HCT116 (cell line): ENCODE results near the gene GRM8. TPM values are rescaled to one million over a fixed set of nuclear protein-coding genes. Genes with fewer than 3 reads are reported as not detected.

Source experiments
- ATAC-seq: fragments of 200-7000 bp; cut with Tn5 transposase; 2 replicates; pipeline ENCODE4 v1.9.1; 2020; ENCODE audit warnings: mild to moderate bottlenecking, moderate library complexity
- BruUV-seq: library from RNA; stranded (reverse); fragments of 400-500 nt; replicated peaks from 2 replicates; lab custom pipeline; 2021; lab: Mats Ljungman, UMichigan
- CTCF ChIA-PET: fragments of 300-600 bp; sonication (Branson Sonifier 250); formaldehyde crosslinking; loops from one replicate; lab custom pipeline; 2021; ENCODE audit warnings: antibody characterized with exemption; lab: Charles Lee
- POLR2A ChIA-PET: fragments of 300-600, 350-600 bp; sonication (Branson Sonifier 250); formaldehyde crosslinking; loops from one replicate; lab custom pipeline; 2021; ENCODE audit warnings: antibody characterized with exemption; lab: Charles Lee
- RAD21 ChIA-PET, 2 experiments: fragments of 300-600 bp; sonication (Branson Sonifier 250); formaldehyde crosslinking; loops; one replicate each; lab custom pipeline; 2023; ENCODE audit warnings: low total read pairs in 2 of 2; ENCODE audit not compliant: uncharacterized antibody in 2 of 2, unreplicated experiment in 2 of 2, low non-redundant PET in 1 of 2; lab: Charles Lee
- DNase-seq: peaks from one replicate; pipeline ENCODE4 v3.0.0-alpha.2; 2010; ENCODE audit warnings: low read depth, low spot score
- H2AFZ ChIP-seq: fragments of 200-600 bp; shearing (Covaris generic), sonication (generic); 2 replicates; pipeline ENCODE4 v1.6.1; 2017; ENCODE audit warnings: low read depth, mixed run types, mixed read lengths, antibody characterized with exemption, low read length; ENCODE audit not compliant: poor library complexity, severe bottlenecking
- H3K27ac ChIP-seq: 2 replicates; pipeline ENCODE4 v1.5.1; 2012; ENCODE audit warnings: low read depth, low read length
- H3K27me3 ChIP-seq: fragments of 200-600 bp; sonication (generic); 2 replicates; pipeline ENCODE4 v1.6.1; 2016; ENCODE audit warnings: mixed run types, low read length, mixed read lengths; ENCODE audit not compliant: insufficient read depth
- H3K36me3 ChIP-seq, 2 experiments: fragments of 200-500 bp in 1 of 2; fragments of 200-600 bp in 1 of 2; sonication (Bioruptor generic) in 1 of 2; sonication (generic) in 1 of 2; 2 replicates each; pipeline versions ENCODE4 v1.5.1 to v1.6.1; 2014 to 2016; ENCODE audit warnings: low read length in 2 of 2, inconsistent platforms in 1 of 2, mixed read lengths in 1 of 2, mixed run types in 1 of 2; ENCODE audit not compliant: insufficient read depth in 2 of 2, control insufficient read depth in 1 of 2
- H3K4me1 ChIP-seq, 2 experiments: fragments of 200-600 bp in 1 of 2; sonication (generic) in 1 of 2; 2 replicates each; pipeline versions ENCODE4 v1.5.1 to v1.6.1; 2012 to 2017; ENCODE audit warnings: low read length in 2 of 2, inconsistent platforms in 1 of 2, mild to moderate bottlenecking in 1 of 2, mixed read lengths in 1 of 2, mixed run types in 1 of 2, moderate library complexity in 1 of 2; ENCODE audit not compliant: insufficient read depth in 2 of 2, control insufficient read depth in 1 of 2
- H3K4me2 ChIP-seq: fragments of 200-600 bp; sonication (generic); 2 replicates; pipeline ENCODE4 v1.6.1; 2017; ENCODE audit warnings: mixed run types, low read length, mixed read lengths
- H3K4me3 ChIP-seq, 2 experiments: fragments of 200-600 bp in 1 of 2; sonication (generic) in 1 of 2; replicated peaks in 1 of 2; 2 replicates each; pipeline ENCODE4 v1.5.1; 2011 to 2016; ENCODE audit warnings: low read length in 2 of 2, control low read depth in 1 of 2, low read depth in 1 of 2, mild to moderate bottlenecking in 1 of 2, mixed read lengths in 1 of 2, mixed run types in 1 of 2
- H3K79me2 ChIP-seq: fragments of 200-600 bp; sonication (generic); 2 replicates; pipeline ENCODE4 v1.6.1; 2017; ENCODE audit warnings: mild to moderate bottlenecking, mixed run types, low read length, moderate library complexity, mixed read lengths; ENCODE audit not compliant: insufficient read depth
- H3K9ac ChIP-seq: fragments of 200-600 bp; sonication (generic); 2 replicates; pipeline ENCODE4 v1.6.1; 2016; ENCODE audit warnings: low read length, mixed read lengths
- H3K9me2 ChIP-seq: fragments of 200-600 bp; sonication (generic), shearing (Covaris generic); 2 replicates; pipeline ENCODE4 v1.6.1; 2017; ENCODE audit warnings: mixed run types, mild to moderate bottlenecking, moderate library complexity; ENCODE audit not compliant: insufficient read depth
- H3K9me3 ChIP-seq, 2 experiments: fragments of 200-500 bp in 1 of 2; fragments of 200-600 bp in 1 of 2; sonication (Bioruptor generic) in 1 of 2; sonication (generic) in 1 of 2; 2 replicates each; pipeline ENCODE4 v1.6.1; 2014 to 2017; ENCODE audit warnings: low read length in 2 of 2, mixed read lengths in 2 of 2, inconsistent platforms in 1 of 2, low read depth in 1 of 2, mild to moderate bottlenecking in 1 of 2, mixed run types in 1 of 2, moderate library complexity in 1 of 2; ENCODE audit not compliant: control insufficient read depth in 1 of 2, insufficient read depth in 1 of 2
- H4K20me1 ChIP-seq: fragments of 200-600 bp; sonication (generic), shearing (Covaris generic); 2 replicates; pipeline ENCODE4 v1.6.1; 2017; ENCODE audit warnings: mixed run types, mild to moderate bottlenecking, moderate library complexity; ENCODE audit not compliant: insufficient read depth
- ATF3 ChIP-seq: IDR thresholded peaks from 2 replicates; pipeline ENCODE4 v1.6.1; 2012
- CBX3 ChIP-seq: IDR thresholded peaks from 2 replicates; pipeline ENCODE4 v1.6.1; 2012; ENCODE audit warnings: low read depth
- CEBPB ChIP-seq: IDR thresholded peaks from 2 replicates; pipeline ENCODE4 v1.6.1; 2012; ENCODE audit warnings: low read depth
- EGR1 ChIP-seq: IDR thresholded peaks from 2 replicates; pipeline ENCODE4 v1.6.1; 2012; ENCODE audit warnings: low read depth
- EZH2phosphoT487 ChIP-seq: fragments of 200-600 bp; IDR thresholded peaks from 2 replicates; pipeline ENCODE4 v1.6.1; 2018; ENCODE audit warnings: antibody characterized with exemption, borderline replicate concordance
- JUND ChIP-seq: IDR thresholded peaks from 2 replicates; pipeline ENCODE4 v1.6.1; 2012
- MAX ChIP-seq: IDR thresholded peaks from 2 replicates; pipeline ENCODE4 v1.6.1; 2012
- POLR2A ChIP-seq: IDR thresholded peaks from 2 replicates; pipeline ENCODE4 v1.7.0; 2011; ENCODE audit warnings: borderline replicate concordance; ENCODE audit not compliant: insufficient read depth, insufficient read length; ENCODE audit errors: extremely low read depth
- SIN3A ChIP-seq: IDR thresholded peaks from 2 replicates; pipeline ENCODE4 v1.6.1; 2012; ENCODE audit warnings: low read depth
- SP1 ChIP-seq: IDR thresholded peaks from 2 replicates; pipeline ENCODE4 v1.6.1; 2012; ENCODE audit warnings: low read depth
- SRF ChIP-seq: IDR thresholded peaks from 2 replicates; pipeline ENCODE4 v1.6.1; 2012; ENCODE audit warnings: low read depth
- TCF7L2 ChIP-seq: IDR thresholded peaks from 2 replicates; pipeline ENCODE4 v1.7.0; 2011; ENCODE audit warnings: borderline replicate concordance, inconsistent platforms; ENCODE audit not compliant: insufficient read depth, insufficient read length; ENCODE audit errors: extremely low read depth
- YY1 ChIP-seq: IDR thresholded peaks from 2 replicates; pipeline ENCODE4 v1.6.1; 2011; ENCODE audit warnings: low read length, low read depth, moderate library complexity, mild to moderate bottlenecking; ENCODE audit not compliant: insufficient replicate concordance; ENCODE audit errors: extremely low read depth
- ZNF274 ChIP-seq: fragments of 200-500 bp; sonication (Bioruptor generic); IDR thresholded peaks from 2 replicates; pipeline ENCODE4 v1.6.1; 2014; ENCODE audit warnings: mild to moderate bottlenecking, low read depth, low read length, inconsistent platforms
- intact Hi-C: fragments of 100-400 bp; cut with micrococcal nuclease; formaldehyde crosslinking; loops from 2 replicates; pipeline ENCODE4 v1.10.0; 2022
- total RNA-seq: library from RNA; stranded (reverse); gene quantifications from one replicate; pipeline ENCODE4 v1.2.1, GENCODE V29; 2021; ENCODE audit not compliant: unreplicated experiment
- TF ChIP-seq, protein P1 (sequence below): IDR thresholded peaks from 2 replicates; pipeline ENCODE4 v1.6.1; 2011; ENCODE audit warnings: mild to moderate bottlenecking, low read length, moderate library complexity; ENCODE audit not compliant: insufficient replicate concordance; ENCODE audit errors: extremely low read depth

GRM8 gene
- total RNA-seq, 1 experiment from 2014 or later = 0.05 TPM

DNA sequence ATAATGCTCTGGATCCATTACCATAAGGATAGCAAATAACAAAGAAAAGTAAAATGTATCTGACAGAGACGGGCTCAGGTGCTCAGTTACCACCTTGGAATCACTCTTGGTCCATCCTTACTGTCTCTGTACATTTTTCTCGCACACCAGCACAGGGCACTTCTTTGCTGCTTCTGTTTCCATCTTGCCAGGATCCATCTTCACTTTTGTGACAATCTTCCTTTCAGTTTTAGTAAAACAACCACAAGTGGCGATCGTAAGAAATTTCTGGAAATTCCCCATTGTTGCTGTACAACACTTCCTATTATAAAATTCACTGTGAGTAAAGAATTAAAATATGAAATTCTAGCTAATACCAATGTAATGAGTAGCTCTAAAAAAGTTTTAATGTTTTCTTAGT lies 695.5 kb downstream of the GRM8 start:
- Histone ChIP-seq H3K36me3 (no peaks in the 10 kb centered on the region), H3K27ac (no peak overlapping the region), H3K9me2 (no peaks in the 10 kb centered on the region)
- POLR2A ChIA-PET = no interaction called here
- intact Hi-C loops = no loop called here
- CTCF ChIA-PET = no interaction called here
- RAD21 ChIA-PET = no interaction called here
- TF ChIP-seq SIN3A = no peak
- TF ChIP-seq SP1 = no peak
- TF ChIP-seq EGR1 = no peak
- TF ChIP-seq TCF7L2 = no peak
- TF ChIP-seq, all 23 proteins: peak for 0
- H3K4me3 ChIP-seq = no peak overlapping the region
- H3K4me1 ChIP-seq = no peaks in the 10 kb centered on the region
- ATAC-seq (no peak), DNase-seq (no peak)
- no peak overlapping the region for H3K9ac ChIP-seq
- no peaks in the 10 kb centered on the region for H3K79me2 ChIP-seq
- no peak overlapping the region for H2AFZ ChIP-seq
- no TSS peak for BruUV-seq
- no peaks in the 10 kb centered on the region; the same call in 1 of the 2 replicates for H4K20me1 ChIP-seq
- no peaks in the 10 kb centered on the region for H3K9me3 ChIP-seq
- H3K4me2 ChIP-seq = no peak overlapping the region
- no peaks in the 10 kb centered on the region for H3K27me3 ChIP-seq

GRCh38 chr7:126541406-126541805 lies 711.3 kb downstream of the GRM8 start:
- no peaks in the 10 kb centered on the region for H3K9me2 ChIP-seq
- no peaks in the 10 kb centered on the region for H3K79me2 ChIP-seq
- no peak overlapping the region for H3K9ac ChIP-seq
- no peak overlapping the region for H3K4me2 ChIP-seq
- ChIA-PET RAD21 (no interaction called here), POLR2A (no interaction called here), CTCF (no interaction called here)
- no peak overlapping the region for H2AFZ ChIP-seq
- H3K4me3 ChIP-seq = no peak overlapping the region
- BruUV-seq = no TSS peak
- no peaks in the 10 kb centered on the region for H3K36me3 ChIP-seq
- intact Hi-C loops = no loop called here
- no peak for DNase-seq
- H3K27me3 ChIP-seq = no peaks in the 10 kb centered on the region
- ATAC-seq = no peak
- no peak overlapping the region for H3K27ac ChIP-seq
- H3K4me1 ChIP-seq = no peaks in the 10 kb centered on the region
- TF ChIP-seq POLR2A (no peak), CBX3 (no peak), EZH2phosphoT487 (no peak), JUND (no peak), SIN3A (no peak), TCF7L2 (no peak), SP1 (no peak), CEBPB (no peak), ZNF274 (no peak), SRF (no peak), ATF3 (no peak), MAX (no peak), YY1 (no peak)
- TF ChIP-seq, protein P1, sequence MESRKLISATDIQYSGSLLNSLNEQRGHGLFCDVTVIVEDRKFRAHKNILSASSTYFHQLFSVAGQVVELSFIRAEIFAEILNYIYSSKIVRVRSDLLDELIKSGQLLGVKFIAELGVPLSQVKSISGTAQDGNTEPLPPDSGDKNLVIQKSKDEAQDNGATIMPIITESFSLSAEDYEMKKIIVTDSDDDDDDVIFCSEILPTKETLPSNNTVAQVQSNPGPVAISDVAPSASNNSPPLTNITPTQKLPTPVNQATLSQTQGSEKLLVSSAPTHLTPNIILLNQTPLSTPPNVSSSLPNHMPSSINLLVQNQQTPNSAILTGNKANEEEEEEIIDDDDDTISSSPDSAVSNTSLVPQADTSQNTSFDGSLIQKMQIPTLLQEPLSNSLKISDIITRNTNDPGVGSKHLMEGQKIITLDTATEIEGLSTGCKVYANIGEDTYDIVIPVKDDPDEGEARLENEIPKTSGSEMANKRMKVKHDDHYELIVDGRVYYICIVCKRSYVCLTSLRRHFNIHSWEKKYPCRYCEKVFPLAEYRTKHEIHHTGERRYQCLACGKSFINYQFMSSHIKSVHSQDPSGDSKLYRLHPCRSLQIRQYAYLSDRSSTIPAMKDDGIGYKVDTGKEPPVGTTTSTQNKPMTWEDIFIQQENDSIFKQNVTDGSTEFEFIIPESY = no peak
- H3K9me3 ChIP-seq = no peaks in the 10 kb centered on the region
- H4K20me1 ChIP-seq = no peaks in the 10 kb centered on the region
